ENCODE measurements around the gene ITPR3.

The ITPR3 gene

GRCh38 chr6:33579828-33580714 is 41.1 kb upstream of the ITPR3 start, which contains the start of gene BAK1:
BAK1 (minus strand) TSS chr6:33580276; CDS start chr6:33577604, 2,672 bp downstream.
- no peak for TF ChIP-seq CEBPB (IDR thresholded peaks at IDR 0.05)
- peak; percentile 65 for TF ChIP-seq CREB1 (IDR thresholded peaks at IDR 0.05; ENCODE audit: low read depth)
- TF ChIP-seq MAX (IDR thresholded peaks at IDR 0.05): peak; percentile 63; the same call in 1 of the 2 replicates
- TF ChIP-seq FOXM1 (IDR thresholded peaks at IDR 0.05; ENCODE audit: borderline replicate concordance, low read depth): no peak
- TF ChIP-seq TCF12 (IDR thresholded peaks at IDR 0.05; ENCODE audit: low read depth): no peak
- no peak for TF ChIP-seq YY1 (IDR thresholded peaks at IDR 0.05; ENCODE audit: low read depth)
- no peak for TF ChIP-seq TEAD4 (IDR thresholded peaks at IDR 0.05)
- TF ChIP-seq TAF1 (IDR thresholded peaks at IDR 0.05; ENCODE audit: low read depth): peak; percentile 73
- TF ChIP-seq EP300 (IDR thresholded peaks at IDR 0.05; ENCODE audit: borderline replicate concordance): no peak
- no peak for TF ChIP-seq EGR1 (IDR thresholded peaks at IDR 0.05)
- no peak for TF ChIP-seq NFIC (IDR thresholded peaks at IDR 0.05)
- TF ChIP-seq REST (IDR thresholded peaks at IDR 0.05; ENCODE audit: low read depth): no peak
- no peak for TF ChIP-seq USF1 (IDR thresholded peaks at IDR 0.05)
- TF ChIP-seq ZBTB7A (IDR thresholded peaks at IDR 0.05; ENCODE audit: low read depth): 0 out of 2 replicates have a peak, but pooled peaks have one; percentile 26
- TF ChIP-seq RAD21 (IDR thresholded peaks at IDR 0.05; ENCODE audit: low read depth): peak; percentile 21; the same call in 1 of the 2 replicates

- TF ChIP-seq RAD21 (IDR thresholded peaks at IDR 0.05; ENCODE audit: low read depth) (no peak), EP300 (IDR thresholded peaks at IDR 0.05; ENCODE audit: borderline replicate concordance) (no peak), YY1 (IDR thresholded peaks at IDR 0.05; ENCODE audit: low read depth) (no peak), USF1 (IDR thresholded peaks at IDR 0.05) (no peak), FOXM1 (IDR thresholded peaks at IDR 0.05; ENCODE audit: borderline replicate concordance, low read depth) (no peak), MAX (IDR thresholded peaks at IDR 0.05) (no peak), NFIC (IDR thresholded peaks at IDR 0.05) (no peak), CREB1 (IDR thresholded peaks at IDR 0.05; ENCODE audit: low read depth) (no peak), CEBPB (IDR thresholded peaks at IDR 0.05) (no peak), ZBTB7A (IDR thresholded peaks at IDR 0.05; ENCODE audit: low read depth) (no peak), EGR1 (IDR thresholded peaks at IDR 0.05) (no peak), TEAD4 (IDR thresholded peaks at IDR 0.05) (no peak), TAF1 (IDR thresholded peaks at IDR 0.05; ENCODE audit: low read depth) (no peak), REST (IDR thresholded peaks at IDR 0.05; ENCODE audit: low read depth) (no peak), TCF12 (IDR thresholded peaks at IDR 0.05; ENCODE audit: low read depth) (no peak)
Observed at GRCh38 chr6:33581186-33581585, 39.9 kb upstream of the ITPR3 start.

GRCh38 chr6:33583591-33584155 is 37.4 kb upstream of the ITPR3 start:
- no peak for TF ChIP-seq FOXM1 (IDR thresholded peaks at IDR 0.05; ENCODE audit: borderline replicate concordance, low read depth)
- TF ChIP-seq EP300 (IDR thresholded peaks at IDR 0.05; ENCODE audit: borderline replicate concordance): no peak
- TF ChIP-seq ZBTB7A (IDR thresholded peaks at IDR 0.05; ENCODE audit: low read depth): no peak; the same call in 1 of the 2 replicates
- no peak for TF ChIP-seq TCF12 (IDR thresholded peaks at IDR 0.05; ENCODE audit: low read depth)
- TF ChIP-seq NFIC (IDR thresholded peaks at IDR 0.05): no peak
- no peak for TF ChIP-seq CEBPB (IDR thresholded peaks at IDR 0.05)
- TF ChIP-seq YY1 (IDR thresholded peaks at IDR 0.05; ENCODE audit: low read depth): no peak
- no peak for TF ChIP-seq RAD21 (IDR thresholded peaks at IDR 0.05; ENCODE audit: low read depth)
- TF ChIP-seq TAF1 (IDR thresholded peaks at IDR 0.05; ENCODE audit: low read depth): no peak
- no peak for TF ChIP-seq EGR1 (IDR thresholded peaks at IDR 0.05)
- TF ChIP-seq REST (IDR thresholded peaks at IDR 0.05; ENCODE audit: low read depth): no peak
- TF ChIP-seq MAX (IDR thresholded peaks at IDR 0.05): no peak
- TF ChIP-seq USF1 (IDR thresholded peaks at IDR 0.05): no peak
- TF ChIP-seq CREB1 (IDR thresholded peaks at IDR 0.05; ENCODE audit: low read depth): no peak

Data from Ishikawa (cell line).